SU-DHL-6 (cell line): Measurements from ENCODE around the gene RSPH1.

Source experiments
- CTCF ChIP-seq: fragments of 200-600 bp; sonication (generic); IDR thresholded peaks from one replicate; pipeline ENCODE4 v1.5.1; 2017; ENCODE audit warnings: antibody characterized with exemption, mild to moderate bottlenecking, low read length, moderate library complexity; ENCODE audit not compliant: insufficient read depth, poor library complexity, severe bottlenecking
- EZH2phosphoT487 ChIP-seq: fragments of 200-600 bp; sonication (generic), shearing (Covaris generic); conservative IDR thresholded peaks from 2 replicates; pipeline ENCODE4 v1.6.1; 2018; ENCODE audit warnings: mild to moderate bottlenecking, antibody characterized with exemption, low read length, moderate library complexity, mixed read lengths

- TF ChIP-seq CTCF: no peak
- no peak for TF ChIP-seq EZH2phosphoT487
Measured at GRCh38 chr21:42426424-42426823, 69.6 kb downstream of the RSPH1 start.
